Suppressor macrophage (primary cell): Measurements from ENCODE around the gene RNASEH2C.
"Not testable (repeated sequence)": the region's sequence is repeated elsewhere in the genome, so short reads cannot be mapped to it uniquely, and the experiment has no call there.

Experiments used
- DNase-seq, 4 experiments: peaks; one replicate each; pipeline ENCODE4 v3.0.0-alpha.2; 2020 to 2022

Gene RNASEH2C

DNA sequence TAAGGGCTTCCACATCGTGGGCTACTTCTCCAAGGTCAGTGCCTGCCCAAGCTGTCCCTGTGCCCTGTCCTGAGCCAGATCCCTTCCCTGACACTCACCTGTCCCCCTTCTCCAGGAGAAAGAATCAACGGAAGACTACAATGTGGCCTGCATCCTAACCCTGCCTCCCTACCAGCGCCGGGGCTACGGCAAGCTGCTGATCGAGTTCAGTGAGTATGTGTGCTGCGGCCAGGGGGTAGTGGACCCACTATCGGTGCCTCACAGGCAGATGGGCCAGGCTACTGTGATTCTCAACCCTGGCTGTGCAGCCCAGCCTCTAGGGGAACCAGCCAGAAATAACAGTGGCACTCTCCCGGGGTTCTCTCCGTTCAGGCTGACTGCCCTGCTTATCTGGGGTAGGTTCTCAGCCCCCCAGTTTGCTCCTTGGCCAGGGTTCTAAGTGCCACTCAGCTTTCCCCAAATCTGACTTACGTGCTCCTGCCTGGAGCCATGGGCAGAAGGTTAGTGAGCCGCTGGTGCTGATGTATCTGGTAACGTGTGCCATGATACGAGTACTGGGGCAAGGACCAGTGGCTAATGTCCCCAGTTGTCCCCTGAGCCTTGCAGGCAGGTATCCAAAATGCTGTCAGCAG is 3.7 kb downstream of the RNASEH2C start:
- no peak for DNase-seq

DNA sequence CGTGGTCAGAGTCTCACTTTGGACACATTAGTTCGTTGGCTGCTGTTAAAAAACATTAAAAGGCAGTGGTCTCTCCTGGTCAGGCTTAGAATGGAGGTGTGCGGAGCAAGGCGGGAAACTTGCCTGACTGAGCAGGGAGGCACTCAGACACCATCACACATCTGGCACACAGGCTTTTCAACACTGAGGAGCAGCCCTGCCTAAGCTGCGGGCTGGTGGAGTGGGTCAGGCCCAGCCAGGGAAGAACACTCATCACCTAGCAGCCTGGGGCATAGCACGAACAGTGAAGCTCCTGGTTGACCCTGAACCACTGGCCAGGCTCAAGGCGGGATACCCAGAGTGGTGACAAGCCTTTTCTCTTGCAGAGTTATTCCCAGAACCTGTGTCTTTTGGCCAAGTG is 4.3 kb downstream of the RNASEH2C start:
- no peak for DNase-seq

DNA sequence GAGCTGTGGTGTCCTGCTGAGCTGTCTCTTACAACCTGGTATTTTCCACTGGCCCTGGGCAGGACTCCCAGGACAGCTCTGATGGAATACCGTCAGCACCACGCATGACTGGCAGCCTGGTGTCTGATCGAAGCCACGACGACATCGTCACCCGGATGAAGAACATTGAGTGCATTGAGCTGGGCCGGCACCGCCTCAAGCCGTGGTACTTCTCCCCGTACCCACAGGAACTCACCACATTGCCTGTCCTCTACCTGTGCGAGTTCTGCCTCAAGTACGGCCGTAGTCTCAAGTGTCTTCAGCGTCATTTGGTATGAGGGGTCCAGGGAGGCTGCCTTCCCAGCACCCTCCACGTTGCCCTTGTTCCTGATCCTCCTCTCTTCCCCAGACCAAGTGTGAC is 6.2 kb downstream of the RNASEH2C start:
- DNase-seq, result no peak

DNA sequence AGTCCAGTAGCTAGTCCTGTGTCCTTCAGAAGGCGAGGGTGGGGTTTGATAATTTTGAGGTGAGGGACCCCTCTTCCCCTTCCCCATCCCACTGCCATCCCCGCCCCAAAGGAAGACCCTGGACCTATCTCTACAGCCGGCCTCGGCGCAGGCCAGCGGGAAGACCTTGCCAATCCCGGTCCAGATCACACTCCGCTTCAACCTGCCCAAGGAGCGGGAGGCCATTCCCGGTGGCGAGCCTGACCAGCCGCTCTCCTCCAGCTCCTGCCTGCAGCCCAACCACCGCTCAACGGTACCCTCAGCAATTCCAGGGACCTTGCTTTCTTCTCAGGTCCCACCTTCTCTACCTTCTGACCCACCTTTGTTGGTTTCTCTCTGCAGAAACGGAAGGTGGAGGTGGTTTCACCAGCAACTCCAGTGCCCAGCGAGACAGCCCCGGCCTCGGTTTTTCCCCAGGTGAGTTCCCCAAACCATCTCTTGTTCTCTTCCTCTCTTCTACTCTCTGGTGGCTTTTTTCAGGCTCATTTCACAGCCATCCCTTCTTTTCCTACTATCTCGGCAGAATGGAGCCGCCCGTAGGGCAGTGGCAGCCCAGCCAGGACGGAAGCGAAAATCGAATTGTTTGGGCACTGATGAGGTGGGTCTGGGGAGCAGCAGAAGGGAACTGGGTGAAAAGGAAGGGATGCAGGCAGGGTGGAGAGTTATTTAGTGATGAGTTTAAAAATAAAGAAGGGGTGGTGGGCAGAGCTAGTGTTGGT is 7.2 kb downstream of the RNASEH2C start:
- no peak for DNase-seq

DNA sequence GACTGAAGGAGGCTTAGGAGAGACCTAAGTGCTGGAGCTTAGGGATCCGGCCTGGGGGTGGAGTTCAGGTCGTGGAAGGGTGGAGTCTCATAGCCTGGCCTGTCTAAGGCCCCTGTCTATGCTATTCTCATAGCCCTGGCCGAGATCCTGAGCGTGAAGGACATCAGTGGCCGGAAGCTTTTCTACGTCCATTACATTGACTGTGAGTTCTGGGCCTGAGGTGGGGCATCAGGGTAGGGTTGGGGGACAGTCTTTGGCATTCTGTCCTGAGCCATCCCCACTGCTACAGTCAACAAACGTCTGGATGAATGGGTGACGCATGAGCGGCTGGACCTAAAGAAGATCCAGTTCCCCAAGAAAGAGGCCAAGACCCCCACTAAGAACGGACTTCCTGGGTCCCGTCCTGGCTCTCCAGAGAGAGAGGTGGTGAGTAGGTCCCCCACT is 7.9 kb downstream of the RNASEH2C start:
- no peak for DNase-seq

DNA sequence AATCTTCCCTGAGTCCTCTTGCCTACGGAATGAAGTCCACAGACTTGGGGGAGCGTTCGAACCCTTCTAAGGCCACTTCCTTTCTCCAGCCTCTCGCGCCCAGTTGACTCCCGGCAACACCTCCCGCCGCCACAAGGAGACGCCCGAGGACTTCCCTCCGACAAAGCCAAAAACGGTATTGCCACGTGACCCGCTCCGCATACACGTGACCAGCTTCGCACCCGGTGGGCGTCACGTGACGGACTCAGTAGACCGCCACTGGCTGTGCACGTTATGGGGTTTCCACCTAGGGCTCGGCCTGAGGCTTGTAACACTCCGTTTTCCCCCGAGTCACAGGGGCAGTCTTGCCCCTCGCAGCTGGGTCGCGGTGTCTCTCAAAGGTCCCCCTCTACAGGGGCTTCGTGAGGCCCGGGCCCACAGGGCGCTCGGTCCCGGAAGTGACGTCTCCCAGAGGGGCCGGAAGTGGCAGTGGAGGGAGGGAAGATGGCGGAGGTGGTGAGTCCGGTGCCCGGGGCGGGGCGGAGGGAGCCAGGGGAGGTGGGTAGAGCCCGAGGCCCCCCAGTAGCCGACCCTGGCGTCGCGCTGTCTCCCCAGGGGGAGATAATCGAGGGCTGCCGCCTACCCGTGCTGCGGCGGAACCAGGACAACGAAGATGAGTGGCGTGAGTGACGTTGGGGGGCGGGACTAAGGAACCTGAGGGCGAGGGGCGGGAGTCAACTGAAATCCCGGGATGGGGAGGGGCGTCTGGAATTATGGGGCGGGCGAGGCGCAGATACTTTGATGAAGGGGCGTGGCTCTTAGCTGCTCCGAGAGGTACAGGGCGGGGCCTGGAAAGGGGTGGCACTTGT is 8.6 kb downstream of the RNASEH2C start, which contains the start of gene KAT5:
Gene KAT5, plus strand, starts transcription at position 468 of the 848 bp plus-strand sequence. Its CDS starts 16 bp downstream, at position 484.
- DNase-seq, result peak; percentile 99

DNA sequence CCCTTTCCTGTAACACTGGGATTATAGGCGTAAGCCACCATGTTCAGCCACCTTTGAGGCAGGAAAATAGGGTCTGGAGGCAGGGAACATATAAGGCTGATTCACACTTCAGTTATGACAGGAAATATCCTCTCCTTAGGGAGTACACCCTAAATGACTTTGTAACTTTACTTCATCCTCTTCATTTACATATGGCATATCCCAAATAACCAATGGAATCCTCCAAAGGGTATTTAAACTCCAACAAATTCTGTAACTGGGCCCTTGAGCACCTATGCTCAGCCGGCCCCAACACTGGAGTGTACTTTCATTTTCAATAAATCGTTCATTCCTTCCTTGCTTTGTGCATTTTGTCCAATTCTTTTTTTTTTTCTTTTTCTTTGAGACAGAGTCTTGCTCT is 10.2 kb downstream of the RNASEH2C start:
- no peak for DNase-seq

DNA sequence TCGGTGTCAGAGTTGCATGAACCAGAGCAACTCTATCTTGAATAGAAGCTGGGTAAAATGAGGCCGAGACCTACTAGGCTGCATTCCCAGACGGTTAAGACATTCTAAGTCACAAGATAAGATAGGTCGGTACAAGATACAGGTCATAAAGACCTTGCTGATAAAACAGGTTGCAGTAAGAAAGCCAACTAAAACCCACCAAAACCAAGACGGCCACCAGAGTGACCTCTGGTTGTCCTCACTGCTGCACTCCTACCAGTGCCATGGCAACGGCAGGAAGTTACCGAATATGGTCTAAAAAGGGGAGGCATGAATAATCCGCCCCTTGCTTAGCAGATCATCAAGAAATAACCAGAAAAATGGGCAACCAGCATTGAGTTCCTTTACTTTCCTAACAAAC is 10.9 kb downstream of the RNASEH2C start:
- DNase-seq, result peak in 1 of 4 experiments; percentile 25

DNA sequence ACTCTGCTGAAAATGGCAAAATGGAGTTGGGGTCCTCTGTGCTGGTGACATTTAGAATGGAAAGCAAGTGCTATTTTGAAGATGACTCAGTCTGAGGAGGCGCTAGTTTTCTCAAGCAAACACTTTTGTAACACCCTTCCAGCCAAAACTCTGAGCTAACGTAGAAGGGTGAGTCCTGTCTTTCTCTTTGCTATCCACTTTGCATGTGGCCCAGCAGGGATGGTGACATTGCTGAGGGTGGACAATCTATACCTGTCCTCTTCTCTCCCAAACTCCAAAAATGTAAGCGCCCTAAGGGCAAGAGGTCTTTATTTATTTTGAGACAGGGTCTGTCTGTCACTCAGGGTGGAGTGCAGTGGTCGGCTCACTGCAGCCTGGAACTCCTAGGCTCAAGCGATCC is 12.1 kb downstream of the RNASEH2C start:
- DNase-seq, result peak in 1 of 4 experiments; percentile 13

DNA sequence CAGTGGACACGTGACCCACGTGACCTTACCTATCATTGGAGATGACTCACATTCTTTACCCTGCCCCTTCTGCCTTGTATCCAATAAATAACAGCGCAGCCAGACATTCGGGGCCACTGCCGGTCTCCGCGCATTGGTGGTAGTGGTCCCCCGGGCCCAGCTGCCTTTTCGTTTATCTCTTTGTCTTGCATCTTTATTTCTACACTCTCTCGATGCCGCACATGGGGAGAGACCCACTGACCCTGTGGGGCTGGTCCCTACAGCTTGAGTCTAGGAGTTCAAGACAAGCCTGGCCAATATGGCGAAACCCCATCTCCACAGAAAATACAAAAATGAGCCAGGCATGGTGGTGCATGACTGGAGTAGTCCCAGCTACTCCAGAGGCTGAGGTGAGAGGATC is 13.6 kb downstream of the RNASEH2C start:
- DNase-seq, result not testable (repeated sequence)

DNA sequence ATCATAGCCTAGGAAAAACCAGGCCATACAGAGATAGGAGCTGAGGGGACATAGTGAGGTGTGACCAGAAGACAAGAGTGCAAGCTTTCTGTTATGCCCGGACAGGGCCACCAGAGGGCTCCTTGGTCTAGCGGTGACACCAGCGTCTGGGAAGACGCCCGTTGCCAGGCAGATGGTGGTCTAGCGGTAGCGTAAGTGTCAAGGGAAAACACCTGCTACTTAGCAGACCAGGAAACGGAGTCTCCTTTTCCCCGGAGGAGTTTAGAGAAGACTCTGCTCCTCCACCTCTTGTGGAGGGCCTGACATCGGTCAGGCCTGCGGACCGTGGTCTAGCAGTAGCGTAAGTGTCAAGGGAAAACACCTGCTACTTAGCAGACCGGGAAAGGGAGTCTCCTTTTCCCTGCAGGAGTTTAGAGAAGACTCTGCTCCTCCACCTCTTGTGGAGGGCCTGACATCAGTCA is 14.3 kb downstream of the RNASEH2C start:
- DNase-seq, result peak; percentile 47 to 66 (median 52)

DNA sequence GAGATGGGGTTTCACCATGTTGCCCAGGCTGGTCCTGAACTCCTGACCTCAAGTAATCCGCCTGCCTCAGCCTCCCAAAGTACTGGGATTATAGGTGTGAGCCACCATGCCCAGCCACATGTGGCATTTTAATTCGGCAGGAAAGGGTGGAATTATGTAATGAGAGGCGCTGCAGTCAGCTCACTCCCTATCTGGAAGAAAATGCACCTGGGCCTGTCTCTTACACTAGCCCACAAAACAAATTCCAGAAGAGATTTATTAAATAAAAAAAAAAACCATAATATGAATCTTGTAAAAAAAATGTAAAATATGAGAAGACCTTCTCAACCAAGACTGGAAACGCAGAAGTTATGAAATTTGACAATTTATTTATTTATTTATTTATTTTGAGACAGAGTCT is 16.8 kb downstream of the RNASEH2C start:
- DNase-seq, result no peak

DNA sequence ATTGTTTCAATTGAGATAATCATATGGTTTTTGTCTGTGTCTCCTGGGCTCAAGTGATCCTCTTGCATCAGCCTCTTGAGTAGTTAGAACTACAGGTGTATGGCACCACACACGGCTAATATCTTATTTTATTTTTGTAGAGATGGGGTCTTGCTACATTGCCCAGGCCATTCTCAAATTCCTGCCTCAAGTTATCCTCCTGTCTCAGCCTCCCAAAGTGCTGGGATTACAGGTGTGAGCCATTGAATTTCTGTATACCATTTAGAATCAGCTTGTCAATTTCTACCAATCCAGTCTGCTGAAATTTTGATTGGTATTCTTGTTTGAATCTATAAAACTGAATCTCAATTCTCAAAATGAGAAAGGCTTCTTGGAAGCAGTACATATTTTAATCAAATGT is 18.9 kb downstream of the RNASEH2C start:
- DNase-seq, result no peak

DNA sequence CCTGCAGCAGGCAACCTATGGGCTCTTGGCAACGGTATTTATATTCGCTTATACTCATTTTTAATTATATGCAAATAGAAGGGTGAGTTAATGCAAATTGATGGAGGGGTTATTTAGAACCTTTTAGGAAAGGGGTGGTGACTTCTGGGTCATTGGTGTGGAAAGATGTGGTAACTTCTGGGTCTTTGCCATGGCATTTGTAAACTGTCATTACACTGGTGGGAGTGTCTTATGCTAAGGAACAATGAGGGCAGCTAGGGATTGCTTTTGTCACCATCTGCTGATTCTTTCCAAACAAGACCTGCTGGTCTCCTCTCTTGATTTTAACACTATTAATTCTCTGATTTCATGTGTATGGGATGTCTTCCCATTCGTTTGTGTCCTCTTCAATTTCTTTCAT is 20.2 kb downstream of the RNASEH2C start:
- DNase-seq, result peak; percentile 23 to 71 (median 48)

DNA sequence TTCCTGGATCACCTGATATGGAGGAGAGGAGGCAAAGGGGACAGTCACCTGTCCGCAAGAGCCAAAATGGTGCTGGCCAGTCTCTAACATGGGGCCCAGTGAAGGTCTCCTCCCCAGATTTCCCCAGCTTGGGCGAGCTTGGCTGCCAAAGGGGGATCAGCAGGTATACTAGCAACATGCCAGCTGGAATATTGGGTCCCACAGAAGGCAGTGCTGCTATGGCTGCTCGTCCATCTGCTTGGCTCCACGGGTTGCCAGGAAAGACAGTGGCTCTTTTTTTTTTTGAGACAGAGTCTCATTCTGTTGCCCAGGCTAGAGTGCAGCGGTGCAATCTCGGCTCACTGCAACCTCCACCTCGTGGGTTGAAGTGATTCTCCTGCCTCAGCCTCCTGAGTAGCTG is 21.3 kb downstream of the RNASEH2C start:
- no peak for DNase-seq

DNA sequence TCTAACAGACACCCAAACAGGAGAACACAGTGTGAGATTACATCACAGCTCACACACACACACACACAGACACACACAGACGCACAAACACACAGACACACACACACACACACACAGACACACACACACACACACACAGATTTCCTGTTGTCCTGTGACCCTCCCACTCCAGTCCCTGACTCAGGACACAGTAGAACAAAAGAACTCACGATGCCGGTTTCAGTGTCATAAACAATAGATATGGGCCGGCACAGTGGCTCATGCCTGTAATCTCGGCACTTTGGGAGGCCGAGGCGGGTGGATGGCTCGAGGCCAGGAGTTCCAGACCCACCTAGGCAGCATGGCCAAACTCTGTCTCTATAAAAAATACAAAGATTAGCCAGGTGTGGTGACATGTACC is 22.4 kb downstream of the RNASEH2C start:
- no peak for DNase-seq

DNA sequence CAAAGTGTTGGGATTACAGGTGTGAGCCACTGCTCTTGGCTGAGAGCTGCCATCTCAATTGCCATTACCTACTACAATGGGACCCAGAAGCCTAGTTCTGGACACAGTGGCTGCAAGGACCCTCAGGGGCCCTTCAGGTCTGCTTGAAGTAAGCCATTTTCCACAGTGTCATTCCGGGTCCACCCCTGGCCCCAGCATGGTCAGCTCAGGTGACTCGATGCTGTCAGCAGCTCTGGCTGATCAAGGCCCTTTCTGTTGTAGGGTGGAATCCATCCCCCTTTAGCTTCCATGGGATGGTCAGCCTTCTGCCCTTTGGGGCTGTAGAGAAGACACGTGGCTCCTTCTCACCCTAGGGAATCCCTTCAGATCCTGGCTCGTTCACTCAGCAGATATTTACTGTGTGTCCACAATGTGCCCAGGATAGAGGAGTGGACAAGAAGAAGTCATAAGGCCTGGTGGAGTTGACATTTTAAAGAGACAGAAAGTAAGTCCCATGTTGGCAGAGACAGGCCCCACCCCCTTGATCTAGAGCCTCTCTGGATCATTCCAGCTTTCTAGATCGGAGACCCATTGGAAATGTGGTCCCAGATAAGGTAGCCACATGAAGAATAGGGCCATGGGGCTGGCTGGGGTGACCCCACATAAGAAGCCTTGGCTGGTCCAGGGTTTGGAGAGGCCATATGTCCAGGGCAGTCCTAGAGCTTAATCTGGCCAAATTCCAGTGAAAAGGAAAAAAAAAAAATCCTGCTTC is 23.6 kb downstream of the RNASEH2C start:
- DNase-seq, result no peak

DNA sequence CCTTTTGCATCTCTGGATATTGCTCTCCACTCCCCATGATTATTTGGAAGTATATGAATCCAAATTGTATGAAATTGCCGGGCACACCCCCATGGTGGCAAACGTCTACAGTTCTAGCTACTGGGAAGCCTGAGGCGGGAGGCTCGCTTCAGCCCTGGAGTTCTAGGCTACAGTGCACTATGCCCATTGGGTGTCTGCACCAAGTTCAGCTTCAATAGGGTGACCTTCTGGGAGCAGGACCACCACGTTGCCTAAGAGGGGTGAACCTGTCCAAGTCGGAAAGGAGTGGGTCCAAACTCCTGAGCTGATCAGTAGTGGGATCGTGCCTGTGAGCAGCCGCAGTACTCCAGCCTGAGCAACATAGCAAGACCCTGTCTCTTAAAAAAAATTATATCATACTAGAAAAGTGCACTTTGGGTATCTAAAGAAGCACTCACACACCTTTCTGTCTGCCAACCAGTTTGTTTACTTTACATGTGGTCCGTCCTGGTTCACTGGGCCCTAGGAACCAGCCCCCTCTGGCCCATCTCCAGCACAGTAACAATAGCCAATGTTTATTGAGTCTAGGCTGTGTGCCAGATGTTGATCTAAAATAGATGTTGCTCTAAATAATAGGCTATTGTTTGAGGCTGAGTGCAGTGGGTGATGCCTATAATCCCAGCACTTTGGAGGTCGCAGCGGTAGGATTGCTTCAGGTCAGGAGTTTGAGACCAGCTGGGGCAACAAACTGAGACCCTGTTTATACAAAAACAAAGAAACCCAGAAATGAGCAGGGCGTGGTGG is 24.9 kb downstream of the RNASEH2C start:
- no peak for DNase-seq

DNA sequence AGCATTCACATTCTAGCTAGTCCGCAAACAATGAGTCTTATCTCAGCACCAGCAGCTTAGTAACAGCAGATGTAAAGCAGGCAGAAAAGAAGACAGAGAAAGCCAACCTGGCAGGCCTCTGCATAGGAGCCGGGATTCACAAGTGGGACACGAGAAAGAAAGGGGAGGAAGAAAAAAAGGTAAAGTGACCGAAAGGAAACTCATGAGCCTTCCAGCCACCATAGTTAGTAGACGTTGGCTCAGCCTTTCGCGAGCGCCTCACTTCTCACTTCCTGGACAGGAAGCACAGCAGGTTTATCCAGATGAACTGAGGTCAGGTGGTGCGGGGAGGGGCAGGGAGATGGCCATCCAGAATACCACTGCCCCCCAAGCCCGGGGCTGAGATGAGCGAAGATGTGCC is 28.2 kb downstream of the RNASEH2C start:
- no peak for DNase-seq

DNA sequence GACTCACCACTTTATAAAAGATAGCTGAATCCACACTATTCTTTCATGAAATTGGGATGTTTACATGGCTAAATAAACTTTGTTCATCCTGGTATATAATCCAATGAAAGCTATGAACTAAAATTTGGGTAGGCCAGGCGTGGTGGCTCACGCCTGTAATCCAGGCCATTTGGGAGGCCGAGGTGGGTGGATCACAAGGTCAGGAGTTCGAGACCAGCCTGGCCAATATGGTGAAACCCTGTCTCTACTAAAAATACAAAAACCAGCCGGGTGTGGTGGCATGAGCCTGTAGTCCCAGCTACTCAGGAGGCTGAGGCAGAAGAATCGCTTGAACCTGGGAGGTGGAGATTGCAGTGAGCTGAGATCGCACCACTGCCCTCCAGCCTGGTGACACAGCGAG is 28.8 kb downstream of the RNASEH2C start:
- not testable (repeated sequence) for DNase-seq

DNA sequence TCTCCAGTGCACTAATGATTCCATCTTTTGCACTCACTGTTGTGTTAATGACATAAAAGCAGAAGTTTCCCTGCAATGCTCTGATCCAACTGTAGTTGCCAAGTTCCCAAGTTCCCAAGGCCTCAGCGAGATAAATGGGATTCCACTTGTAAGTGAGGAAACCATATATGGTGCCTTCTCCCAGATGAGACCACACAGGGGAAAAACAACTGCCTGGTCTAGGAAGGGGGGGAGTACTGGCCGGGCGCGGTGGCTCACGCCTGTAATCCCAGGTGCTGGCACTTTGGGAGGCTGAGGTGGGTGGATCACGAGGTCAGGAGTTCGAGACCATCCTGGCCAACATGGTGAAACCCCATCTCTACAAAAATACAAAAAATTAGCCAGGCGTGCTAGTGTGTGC is 34.6 kb downstream of the RNASEH2C start:
- no peak for DNase-seq

DNA sequence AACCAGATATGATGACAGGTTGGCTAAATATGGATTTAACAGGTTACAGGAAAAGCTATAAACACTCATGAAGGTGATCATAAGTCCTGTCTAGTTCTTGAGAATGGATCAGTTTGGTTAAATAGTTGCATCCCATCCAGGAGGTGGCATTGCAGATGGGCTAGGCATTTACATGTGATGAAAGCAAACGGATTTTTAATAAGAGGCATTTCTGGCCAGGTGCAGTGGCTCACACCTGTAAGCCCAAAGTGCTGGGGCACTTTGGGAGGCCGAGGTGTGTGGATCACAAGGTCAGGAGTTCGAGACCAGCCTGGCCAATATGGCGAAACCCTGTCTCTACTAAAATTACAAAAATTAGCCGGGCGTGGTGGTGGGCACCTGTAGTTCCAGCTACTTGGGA is 37.1 kb downstream of the RNASEH2C start:
- not testable (repeated sequence) for DNase-seq
